SK-MEL-5 (cell line): ENCODE measurements around the gene OR2AE1. TPM values are rescaled to one million over a fixed set of nuclear protein-coding genes. Genes with fewer than 3 reads are reported as not detected.
"Not testable (repeated sequence)": the region's sequence is repeated elsewhere in the genome, so short reads cannot be mapped to it uniquely, and the experiment has no call there.

Source experiments
- DNase-seq: peaks from one replicate; pipeline ENCODE4 v3.0.0-alpha.2; 2016; ENCODE audit warnings: low read depth, low spot score
- in situ Hi-C: cut with HindIII; loops from 2 replicates; pipeline ENCODE4 v1.10.0; 2016; ENCODE audit warnings: low sequenced_read_pairs, high pct_unique_total_duplicates, low pct_unique_long_range_greater_than_20kb
- total RNA-seq: library from RNA; depleted of rRNA; stranded (reverse); fragments of >200 nt; shearing (Covaris generic); gene quantifications from 2 replicates; pipeline ENCODE4 v1.2.3, GENCODE V29; 2014

The OR2AE1 gene
- total RNA-seq, 1 experiment from 2014 or later, result not detected

DNA sequence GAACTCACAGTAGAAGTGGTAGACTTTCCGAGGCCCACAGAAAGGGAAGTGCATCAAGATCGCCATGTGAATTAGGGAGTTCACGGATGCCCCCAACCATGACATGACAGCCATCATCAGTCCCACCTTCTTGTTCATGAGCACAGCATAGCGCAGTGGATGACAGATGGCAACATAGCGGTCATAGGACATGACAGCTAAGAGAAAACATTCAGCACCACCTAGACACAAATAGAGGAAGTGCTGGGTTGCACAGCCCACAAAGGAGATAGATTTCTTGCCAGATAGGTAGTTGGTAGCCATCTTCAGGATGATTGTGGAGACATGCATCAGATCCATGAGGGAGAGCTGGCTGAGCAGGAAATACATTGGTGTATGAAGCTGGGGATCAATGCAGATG, 342 bp downstream of the OR2AE1 start:
- in situ Hi-C loops, result no loop called here
- peak; percentile 16 for DNase-seq

DNA sequence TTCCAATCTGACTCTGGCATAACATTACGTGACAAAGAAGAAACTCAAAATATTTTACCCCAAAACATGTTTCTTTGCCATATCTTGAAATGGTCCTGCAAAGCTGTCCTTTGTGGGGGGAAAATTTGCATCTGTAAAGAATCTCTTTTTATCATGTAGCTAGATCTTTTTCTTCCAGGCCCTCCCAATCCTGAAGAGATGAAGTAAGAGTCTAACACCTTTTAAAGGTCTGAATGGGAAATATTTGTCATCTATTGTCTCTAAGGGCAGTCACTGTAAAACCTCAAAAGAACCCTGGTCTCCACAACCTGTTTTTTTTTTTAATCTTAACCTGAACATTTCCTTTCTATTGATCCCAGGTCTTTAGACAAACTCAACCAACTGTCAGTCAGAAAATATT, 8.6 kb downstream of the OR2AE1 start:
- DNase-seq, result no peak
- in situ Hi-C loops, result no loop called here

DNA sequence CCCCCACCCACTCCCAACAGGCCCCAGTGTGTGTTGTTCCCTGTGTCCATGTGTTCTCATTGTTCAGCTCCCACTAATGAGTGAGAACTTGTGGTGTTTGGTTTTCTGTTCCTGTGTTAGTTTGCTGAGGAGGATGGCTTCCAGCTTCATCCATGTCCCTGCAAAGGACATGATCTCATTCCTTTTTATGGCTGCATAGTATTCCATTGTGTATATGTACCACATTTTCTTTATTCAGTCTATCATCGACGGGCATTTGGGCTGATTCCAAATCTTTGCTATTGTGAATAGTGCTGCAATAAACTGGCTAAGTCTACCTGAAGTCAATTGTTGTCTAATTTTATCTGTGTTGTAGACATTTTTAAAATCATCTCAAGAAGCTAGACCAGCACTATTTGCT, 9.4 kb downstream of the OR2AE1 start:
- DNase-seq, in situ Hi-C loops: not testable (repeated sequence)

DNA sequence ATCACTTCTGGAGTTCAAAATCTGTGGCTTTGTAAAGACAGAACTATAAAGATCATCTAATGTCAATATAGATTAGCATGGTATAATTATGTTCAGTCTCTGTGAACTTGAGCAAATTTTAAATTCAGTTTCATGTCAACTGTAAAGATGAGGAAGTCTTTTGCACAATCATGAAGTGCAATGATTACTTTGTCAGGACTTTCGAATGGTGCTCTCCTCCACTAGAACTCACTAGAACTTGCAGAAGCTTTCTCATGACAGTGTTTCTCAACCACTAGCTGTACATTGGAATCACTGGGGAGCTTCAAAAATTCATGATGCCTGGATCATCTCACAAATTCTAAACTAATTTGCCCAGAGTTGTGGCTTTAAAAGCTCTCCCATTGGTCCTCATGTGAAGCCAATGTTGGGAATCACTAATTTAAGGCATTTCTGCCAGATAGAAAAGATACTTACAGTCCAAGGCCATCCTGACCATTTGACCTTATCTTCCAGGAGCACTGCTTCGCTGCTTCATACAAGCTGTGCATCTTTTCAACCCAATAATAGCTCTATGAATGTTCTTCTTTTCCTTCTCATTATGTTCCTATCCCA, 12.9 kb downstream of the OR2AE1 start:
- in situ Hi-C loops, result no loop called here
- no peak for DNase-seq

DNA sequence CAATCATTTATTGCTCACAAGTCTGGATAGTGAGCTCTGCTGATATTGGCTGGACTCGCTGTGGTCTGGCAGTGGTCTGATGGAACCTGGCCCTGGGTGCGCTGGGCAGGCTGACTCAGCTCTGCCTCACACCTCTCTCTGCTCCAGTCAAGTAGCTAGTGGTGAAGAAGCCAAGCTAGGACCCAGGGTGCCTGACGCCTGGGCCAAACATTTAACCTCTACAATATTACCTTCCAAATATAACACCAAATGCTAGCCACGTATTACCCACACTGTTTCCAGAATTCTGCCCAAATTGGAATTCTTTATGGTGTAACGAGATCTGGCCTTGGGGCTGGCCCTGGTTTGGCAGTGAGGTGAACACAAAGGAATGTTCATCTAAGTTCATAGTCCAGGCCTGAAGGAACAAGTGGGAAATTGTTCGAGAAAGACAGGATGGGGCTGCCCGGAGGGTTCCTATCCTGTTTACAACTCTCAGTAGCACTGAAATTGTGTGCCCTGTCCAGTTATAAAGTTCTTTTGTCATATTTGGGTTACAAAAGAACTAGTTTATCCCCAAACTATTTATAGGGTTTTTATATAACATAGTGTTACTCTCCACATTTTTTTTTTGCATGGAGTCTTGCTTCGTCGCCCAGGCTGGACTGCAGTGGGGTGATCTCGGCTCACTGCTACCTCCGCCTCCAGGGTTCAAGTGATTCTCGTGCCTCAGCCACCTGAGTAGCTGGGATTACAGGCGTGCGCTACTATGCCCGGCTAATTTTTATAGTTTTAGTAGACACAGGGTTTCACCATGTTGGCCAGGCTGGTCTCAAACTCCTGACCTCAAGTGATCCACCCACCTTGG, 16.3 kb downstream of the OR2AE1 start:
- in situ Hi-C loops, result no loop called here
- DNase-seq, result peak; percentile 89

DNA sequence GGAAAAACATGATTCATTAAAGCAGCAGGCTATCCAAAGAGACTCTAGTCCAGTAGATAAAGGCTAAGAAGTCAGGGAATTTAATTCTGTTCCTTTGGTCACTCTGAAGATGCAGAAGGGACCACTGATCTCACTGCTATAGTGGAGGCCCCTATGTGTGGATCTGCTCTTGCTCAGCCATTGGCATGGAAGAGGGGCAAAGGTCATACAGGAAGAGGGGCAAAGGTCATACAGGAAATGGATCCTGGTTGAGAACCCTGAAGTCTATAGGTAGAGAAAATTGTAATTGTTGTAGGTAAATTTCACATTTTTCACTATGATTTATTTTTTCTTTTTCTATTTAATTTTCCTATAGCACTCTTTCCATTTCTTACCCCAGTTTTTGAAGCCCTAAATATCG, 21.6 kb downstream of the OR2AE1 start:
- DNase-seq, result no peak
- in situ Hi-C loops, result no loop called here

DNA sequence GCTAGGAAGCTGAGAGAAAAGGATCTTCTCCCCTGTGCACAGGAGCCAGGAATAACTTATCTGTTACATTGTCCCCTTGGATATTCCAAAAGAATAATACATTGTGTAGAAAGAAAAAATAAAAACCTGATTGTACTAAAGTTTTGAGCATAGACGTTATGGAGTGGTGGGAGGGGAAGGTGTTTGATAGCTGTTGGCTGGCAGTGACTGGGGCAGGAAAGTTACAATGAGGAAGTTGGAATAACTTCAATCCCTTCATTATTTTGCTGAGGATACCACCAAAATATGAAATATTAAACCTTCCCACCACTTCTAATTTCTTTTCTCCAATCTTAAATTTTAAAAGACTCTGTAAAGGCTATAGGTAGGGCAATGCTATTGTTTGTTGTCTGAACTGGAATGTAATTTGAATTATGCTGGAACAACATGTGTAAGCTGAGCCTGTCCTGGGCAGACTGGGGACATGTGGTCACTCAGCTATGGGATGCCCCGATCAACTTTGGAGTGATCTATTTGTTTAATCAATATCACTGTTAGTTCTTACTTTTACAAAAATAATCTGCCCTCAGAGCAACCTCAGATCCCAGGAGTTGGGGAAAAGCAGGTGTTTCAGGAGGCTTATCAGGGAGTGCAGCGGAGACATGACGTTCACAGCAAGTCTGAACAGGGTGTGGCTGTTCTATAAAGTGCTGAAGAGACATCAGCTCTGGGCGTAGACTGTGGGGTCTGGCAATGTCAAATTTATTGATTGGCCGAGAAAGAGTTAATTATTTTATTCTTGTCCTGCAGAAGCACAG, 28.2 kb downstream of the OR2AE1 start:
- in situ Hi-C loops, result no loop called here

DNA sequence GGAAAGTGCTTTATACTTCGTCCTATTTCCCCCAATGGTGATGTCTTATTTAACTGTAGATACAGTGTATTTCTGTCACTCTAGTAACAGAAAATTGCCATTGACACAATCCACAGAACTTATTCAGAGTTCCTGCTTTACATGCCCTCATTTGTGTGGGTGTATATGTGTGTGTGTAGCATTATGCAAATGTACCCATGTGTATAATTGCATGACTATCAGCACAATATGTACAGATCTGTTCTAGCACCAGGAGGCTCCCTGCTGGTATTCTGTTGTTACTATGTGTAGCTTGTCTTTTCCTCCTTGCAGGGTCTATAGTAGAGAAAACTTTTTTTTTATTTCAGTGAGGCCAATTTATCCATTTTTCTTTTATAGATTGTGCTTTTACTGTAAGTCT, 32.5 kb downstream of the OR2AE1 start:
- in situ Hi-C loops, result no loop called here
- DNase-seq, result no peak

More for the DNA sequence above, 28.2 kb downstream of the OR2AE1 start:
- DNase-seq, result no peak

DNA sequence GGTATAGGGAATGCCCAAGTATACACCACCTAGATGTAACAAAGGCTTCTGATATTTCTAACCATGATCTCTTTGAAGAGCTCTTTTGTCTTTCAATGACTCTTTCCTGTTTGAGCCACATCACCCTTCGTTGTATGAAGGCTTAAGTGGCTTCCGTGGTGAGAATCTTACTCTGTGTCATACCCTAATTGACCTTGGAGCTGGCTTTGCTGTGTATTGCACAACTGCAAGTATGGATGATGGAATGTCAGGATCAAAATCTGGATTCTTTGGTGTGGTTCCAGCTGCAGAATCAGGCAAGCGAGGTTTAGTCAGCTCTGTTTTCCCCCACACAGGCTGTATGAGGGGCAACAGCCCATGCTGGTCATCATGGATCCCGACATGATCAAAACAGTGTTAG, 33.0 kb downstream of the OR2AE1 start:
- in situ Hi-C loops, result no loop called here
- DNase-seq, result no peak

DNA sequence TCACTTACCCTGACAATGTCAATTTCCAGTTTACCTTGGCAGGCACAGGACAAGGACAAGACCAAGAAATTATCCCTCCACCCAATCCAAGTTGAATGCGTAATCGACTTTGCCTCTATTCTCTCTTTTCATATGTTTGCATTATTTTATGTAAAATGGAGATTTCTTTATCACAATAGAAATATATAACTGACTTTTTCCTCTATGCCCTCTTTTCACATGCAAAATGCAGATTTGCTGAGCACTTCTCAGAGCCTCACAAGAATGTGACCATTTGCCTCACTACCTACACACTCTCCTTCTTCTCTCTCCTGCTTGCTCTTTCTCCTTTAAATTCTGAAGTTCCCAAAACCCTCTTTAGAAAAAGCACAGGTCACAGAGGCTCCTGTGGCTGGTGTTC, 33.9 kb downstream of the OR2AE1 start:
- in situ Hi-C loops, result no loop called here
- no peak for DNase-seq

DNA sequence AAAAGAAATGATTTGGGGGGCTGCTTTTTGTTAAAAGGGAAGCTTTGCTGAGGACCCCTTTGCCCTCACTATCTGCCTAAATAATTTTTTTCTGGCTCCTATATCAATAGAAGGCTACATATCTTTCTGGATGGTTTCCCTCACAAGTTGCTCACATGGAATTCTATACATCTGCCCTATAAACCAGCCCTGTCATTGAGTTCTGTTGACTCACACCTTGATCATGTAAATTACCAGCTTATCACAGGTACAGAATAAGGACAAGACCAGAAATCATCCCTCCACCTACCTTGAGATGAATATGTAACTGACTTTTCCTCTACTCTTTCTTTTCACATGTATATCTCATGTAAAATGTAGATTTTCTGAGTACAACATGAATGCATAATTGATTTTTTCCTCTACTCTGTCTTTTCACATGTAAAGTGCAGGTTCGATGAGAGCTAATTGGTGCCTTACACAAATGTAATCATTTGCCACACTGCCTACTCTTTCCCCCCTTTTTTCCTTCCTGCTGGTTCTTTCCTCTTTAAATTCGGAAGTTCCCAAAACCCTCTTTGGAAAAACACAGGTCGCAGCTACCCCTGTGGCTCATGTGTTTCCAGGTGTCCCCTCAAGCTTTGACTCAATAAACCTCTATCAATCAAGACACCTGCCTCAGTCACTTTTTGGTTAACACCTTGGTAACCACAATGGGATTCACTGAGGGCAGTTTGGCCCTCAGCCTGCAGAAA, 36.5 kb downstream of the OR2AE1 start:
- in situ Hi-C loops, result no loop called here
- no peak for DNase-seq

DNA sequence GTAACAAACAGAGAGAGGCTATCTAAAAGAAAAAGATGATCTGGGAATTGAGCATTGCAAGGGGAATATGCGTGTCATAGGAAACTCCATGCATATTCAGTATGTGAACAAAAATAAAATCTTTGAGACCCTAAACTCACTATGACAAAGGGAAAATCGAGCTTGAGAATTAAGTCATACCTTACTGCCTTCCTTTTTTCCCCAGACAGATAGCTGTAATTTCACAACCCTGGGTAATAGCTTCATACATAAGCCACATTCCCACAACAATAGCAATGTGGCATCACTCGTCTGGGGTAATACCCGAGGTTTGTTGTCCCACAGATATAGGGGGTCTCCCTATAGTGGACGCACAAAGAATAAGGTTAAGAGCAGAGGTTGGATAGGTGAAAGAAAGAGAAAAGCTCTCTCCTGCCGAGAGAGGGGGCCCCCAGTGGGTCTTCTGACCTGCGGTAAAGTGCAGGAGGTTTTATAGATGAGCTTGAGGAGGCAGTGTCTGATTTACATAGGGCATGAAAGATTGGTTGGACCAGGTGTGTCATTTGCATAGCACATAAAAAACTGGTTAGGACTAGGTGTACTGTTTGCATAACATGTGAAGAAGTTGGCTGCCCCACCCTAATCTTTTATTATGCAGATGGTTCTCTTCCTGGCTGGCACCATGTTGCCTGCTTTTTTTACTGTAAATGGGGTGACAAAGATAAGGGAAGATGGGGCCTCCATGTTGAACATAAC, 37.4 kb downstream of the OR2AE1 start:
- no peak for DNase-seq
- in situ Hi-C loops, result no loop called here

DNA sequence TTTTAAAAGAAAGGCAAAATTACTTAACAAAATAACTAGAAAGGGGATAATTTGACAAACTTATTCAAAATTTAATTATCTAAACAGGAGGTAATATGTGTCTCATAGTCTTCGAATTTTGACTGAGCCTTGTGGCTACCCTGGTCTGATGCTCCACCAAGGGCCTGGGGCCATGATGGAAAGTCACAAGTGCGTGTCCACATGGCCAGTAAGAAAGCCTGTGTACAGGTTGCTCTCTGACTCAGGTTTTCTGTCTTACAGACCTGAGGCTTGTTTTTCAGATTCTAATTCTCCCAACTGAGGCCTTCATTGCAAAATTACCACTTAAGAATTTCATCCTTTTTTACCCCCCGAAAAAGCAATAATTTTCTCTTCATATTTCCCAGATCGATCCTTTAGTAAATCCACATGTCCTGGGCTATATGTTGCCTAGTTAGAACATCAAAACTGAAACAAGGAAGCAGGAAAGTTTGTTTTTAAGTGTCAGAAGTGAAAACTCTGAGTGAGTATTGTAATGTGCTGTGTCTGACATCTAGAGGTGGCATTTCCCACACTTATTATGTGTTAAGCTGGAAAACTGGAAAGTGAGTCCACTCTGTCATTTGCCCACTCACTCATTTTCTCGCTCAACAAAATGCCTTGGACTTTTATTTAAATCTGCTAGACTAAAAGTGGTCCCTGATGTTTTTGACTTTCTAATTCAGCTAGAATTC, 39.0 kb downstream of the OR2AE1 start:
- in situ Hi-C loops, result no loop called here
- DNase-seq, result no peak

DNA sequence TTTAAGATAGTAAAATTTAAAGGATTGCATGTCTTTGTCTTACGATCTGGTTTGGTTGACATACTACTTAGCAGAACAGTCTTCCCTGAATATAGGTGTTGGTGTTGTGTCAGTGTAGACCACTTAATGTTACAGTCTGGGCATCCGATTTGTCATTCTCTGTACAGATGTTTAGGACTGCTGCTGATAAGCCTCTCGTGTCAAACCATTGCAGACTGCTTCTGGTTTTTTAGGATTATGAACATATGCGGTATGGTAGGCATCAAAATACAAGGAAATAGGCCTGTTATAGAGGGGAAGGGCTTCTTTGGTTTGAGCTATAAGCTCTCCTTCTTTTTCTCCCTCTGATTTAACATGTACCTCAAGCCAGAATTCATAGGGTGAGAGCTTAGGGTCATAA, 41.6 kb downstream of the OR2AE1 start:
- DNase-seq, result no peak
- in situ Hi-C loops, result no loop called here

DNA sequence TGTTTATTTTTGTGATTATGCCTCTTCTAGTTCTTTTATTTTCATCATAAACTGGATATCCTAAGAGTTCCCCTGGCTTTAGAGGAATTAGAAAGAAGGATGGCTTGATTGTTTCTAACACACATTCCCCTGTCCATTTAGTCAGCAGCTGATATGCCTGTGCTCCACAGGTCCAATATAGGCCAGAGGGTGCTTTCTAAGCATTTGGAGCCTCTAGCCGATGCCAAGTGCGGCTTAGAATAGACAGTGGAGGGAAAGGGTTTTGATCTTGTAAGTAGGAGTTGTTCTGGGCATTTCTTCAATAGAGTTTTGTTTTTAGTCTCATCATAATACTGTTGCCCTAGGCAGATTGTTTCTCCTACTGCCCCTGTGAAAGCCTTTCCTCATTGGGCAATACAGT, 42.5 kb downstream of the OR2AE1 start:
- in situ Hi-C loops, result no loop called here
- no peak for DNase-seq

DNA sequence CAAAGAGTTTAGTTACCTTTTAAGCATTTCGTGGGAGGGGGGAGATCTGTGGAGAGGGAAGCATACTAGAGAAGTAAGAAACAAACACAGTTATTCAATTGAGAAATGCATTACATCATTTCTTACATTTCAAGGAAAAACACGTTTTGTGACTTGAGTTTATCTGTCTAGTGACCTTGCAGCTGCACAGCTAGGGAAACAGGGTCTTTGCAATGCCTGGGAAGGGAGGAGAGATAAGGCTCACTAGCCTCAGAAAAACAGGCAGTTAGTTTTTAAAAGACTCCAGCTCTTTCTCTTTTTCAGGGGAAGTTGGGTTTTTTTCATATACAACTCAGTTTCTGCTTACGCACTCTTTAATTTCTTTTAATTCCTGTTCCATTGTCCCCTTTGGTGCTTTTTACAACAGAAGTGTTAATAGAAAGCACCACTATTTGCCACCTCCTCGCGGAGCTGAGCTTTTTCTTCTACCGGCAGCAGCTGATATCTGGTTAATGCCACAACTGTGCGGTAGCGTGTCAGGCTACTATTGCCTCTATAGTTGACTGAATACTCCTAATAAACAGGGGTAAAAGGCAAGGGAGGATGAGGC, 43.5 kb downstream of the OR2AE1 start:
- DNase-seq, result no peak
- in situ Hi-C loops, result no loop called here
